Adrenal gland (tissue), 12 donors: ENCODE measurements around the gene GP5. TPM values are rescaled to one million over a fixed set of nuclear protein-coding genes. Genes with fewer than 3 reads are reported as not detected.

Experiments
- DNase-seq, 7 donors: peaks; one replicate each; pipeline ENCODE4 v3.0.0-alpha.2; 2019 to 2020
- H3K27ac ChIP-seq, 5 donors: fragments of 200-600 bp; sonication (generic) in 4 of 5; 1 replicate in 3 of 5; 2 replicates in 2 of 5; pipeline versions ENCODE4 v1.5.1 to v1.8.0; 2016 to 2020; ENCODE audit warnings: mild to moderate bottlenecking in 1 of 5
- H3K27me3 ChIP-seq: fragments of 200-600 bp; 2 replicates; pipeline ENCODE4 v1.8.0; 2021
- H3K36me3 ChIP-seq, 2 donors: fragments of 200-600 bp; replicated peaks in 1 of 2; 1 replicate in 1 of 2; 2 replicates in 1 of 2; pipeline versions ENCODE4 v1.5.1 to v1.8.0; 2018 to 2022
- H3K4me1 ChIP-seq, 2 donors: fragments of 200-600 bp; replicated peaks in 1 of 2; 1 replicate in 1 of 2; 2 replicates in 1 of 2; pipeline versions ENCODE4 v1.5.1 to v1.8.0; 2018 to 2021
- H3K4me3 ChIP-seq, 4 donors: fragments of 200-600 bp; sonication (generic) in 3 of 4; one replicate each; pipeline ENCODE4 v1.5.1; 2016 to 2018
- H3K9me3 ChIP-seq, 3 donors: fragments of 200-600 bp; sonication (generic) in 1 of 3; replicated peaks in 1 of 3; 1 replicate in 2 of 3; 2 replicates in 1 of 3; pipeline versions ENCODE4 v1.5.1 to v1.8.0; 2016 to 2021
- CTCF ChIP-seq, 6 experiments: fragments of 450-650 bp in 4 of 6; fragments of 200-600 bp in 2 of 6; sonication (generic) in 1 of 6; IDR thresholded peaks; 1 replicate in 5 of 6; 2 replicates in 1 of 6; pipeline versions ENCODE4 v1.5.1 to v1.8.0; 2016 to 2021; ENCODE audit warnings: antibody characterized with exemption in 6 of 6, mild to moderate bottlenecking in 2 of 6, moderate library complexity in 1 of 6
- POLR2A ChIP-seq, 2 donors: fragments of 450-650 bp; IDR thresholded peaks; one replicate each; pipeline ENCODE4 v1.6.1; 2017; ENCODE audit warnings: antibody characterized with exemption in 2 of 2, mild to moderate bottlenecking in 2 of 2, moderate library complexity in 1 of 2
- WGBS, 4 donors: extraction: QIAGEN DNeasy Blood & Tissue Kit in 2 of 4; methylation state at CpG; one replicate each; pipeline versions ENCODE4 v1.1.5 to v1.1.7; 2013 to 2017; 5-methylcytosine and 5-hydroxymethylcytosine counted together
- intact Hi-C, 2 donors: fragments of 100-400 bp; cut with DNase I; formaldehyde crosslinking; loops; one replicate each; pipeline versions ENCODE4 v1.14.1 to v1.15.0; 2022 to 2023
- polyA plus RNA-seq, 3 donors: library from polyadenylated mRNA; stranded (reverse); fragments of 200-250 nt in 2 of 3; fragments of 350-450 nt in 1 of 3; fragmentation: Illumina TruSeq in 1 of 3; extraction: RNeasy Lipid Tissue Mini Kit (QIAGEN cat#74804) in 1 of 3; gene quantifications; one replicate each; pipeline ENCODE4 v1.2.3, GENCODE V29; 2013 to 2014
- total RNA-seq, 9 donors: library from RNA; depleted of rRNA in 4 of 9; stranded (reverse); fragments of >200 nt in 4 of 9; fragments of 120-200 nt in 1 of 9; fragmentation: NEBNext Ultra II Directional in 1 of 9; extraction: Animal tissue kit (Norgen Biotek cat#: 25700) in 1 of 9; gene quantifications; one replicate each; pipeline versions ENCODE4 v1.1.0 to v1.2.4, GENCODE V29; 2013 to 2023
- donor health status: healthy with polysubstance abuse.
- donor health status: Bipolar disorder and iron deficiency.
- donor health status: DM: yes; HTN: yes; CAD: no.
- donor health status: DM: no; HTN: no; CAD: no.
- donor health status: DM: no; HTN: no; CAD: no.
- donor health status: DM: yes; HTN: yes; CAD: no.

The GP5 gene
- total and polyA plus RNA-seq, 12 donors: 0.08 to 0.28 (median 0.11) TPM; not detected in 9

GRCh38 chr3:194367992-194368841 lies 30.8 kb downstream of the GP5 start:
- Histone ChIP-seq H3K4me3 (no peak overlapping the region), H3K4me1 (no peaks in the 10 kb centered on the region), H3K27me3 (peaks cover 7% of the 10 kb centered on the region), H3K36me3 (no peaks in the 10 kb centered on the region), H3K9me3 (no peaks in the 10 kb centered on the region), H3K27ac (no peak overlapping the region)
- WGBS, 4 donors: 61 to 77% (median 65%) methylated on average over 11 to 18 of the region's 18 CpGs
- peak in 1 of 7 donors; percentile 15 for DNase-seq
- intact Hi-C loops: no loop called here
- TF ChIP-seq CTCF (IDR thresholded peaks at IDR 0.05) (no peak), POLR2A (IDR thresholded peaks at IDR 0.05) (no peak)

GRCh38 chr3:194365978-194366490 lies 33.0 kb downstream of the GP5 start:
- WGBS, 4 donors: 83 to 89% (median 86%) methylated on average over 9 to 12 of the region's 12 CpGs
- Histone ChIP-seq H3K27me3 (peaks cover 7% of the 10 kb centered on the region), H3K36me3 (no peaks in the 10 kb centered on the region), H3K9me3 (no peaks in the 10 kb centered on the region), H3K27ac (no peak overlapping the region), H3K4me3 (no peak overlapping the region), H3K4me1 (no peaks in the 10 kb centered on the region)
- intact Hi-C loops: no loop called here
- TF ChIP-seq CTCF (IDR thresholded peaks at IDR 0.05) (no peak), POLR2A (IDR thresholded peaks at IDR 0.05) (no peak)
- DNase-seq: no peak

GRCh38 chr3:194365526-194365925 lies 33.5 kb downstream of the GP5 start:
- no peak for DNase-seq
- intact Hi-C loops: no loop called here
- Histone ChIP-seq H3K4me3 (no peak overlapping the region), H3K4me1 (no peaks in the 10 kb centered on the region), H3K27ac (no peak overlapping the region), H3K36me3 (no peaks in the 10 kb centered on the region), H3K27me3 (peaks cover 7% of the 10 kb centered on the region), H3K9me3 (no peaks in the 10 kb centered on the region)
- TF ChIP-seq POLR2A (IDR thresholded peaks at IDR 0.05) (no peak), CTCF (IDR thresholded peaks at IDR 0.05) (no peak)
- WGBS, 4 donors: 82 to 90% (median 84%) methylated on average over 6 of the region's 6 CpGs

- DNase-seq: peak in 6 of 7 donors; percentile 29 to 64 (median 47)
- H3K27ac ChIP-seq: no peak overlapping the region
- H3K4me1 ChIP-seq: no peaks in the 10 kb centered on the region
- H3K36me3 ChIP-seq: no peaks in the 10 kb centered on the region
- H3K4me3 ChIP-seq: no peak overlapping the region
- no peaks in the 10 kb centered on the region for H3K9me3 ChIP-seq
- intact Hi-C loops: no loop called here
- WGBS, 4 donors: 31 to 70% (median 49%) methylated on average over 12 to 20 of the region's 20 CpGs
- TF ChIP-seq POLR2A (IDR thresholded peaks at IDR 0.05) (no peak), CTCF (IDR thresholded peaks at IDR 0.05) (no peak)
- peaks cover 7% of the 10 kb centered on the region for H3K27me3 ChIP-seq
Observed at GRCh38 chr3:194364652-194365434, 34.2 kb downstream of the GP5 start.
